H9 (cell line): Measurements from ENCODE around the gene RNF149. TPM values are rescaled to one million over a fixed set of nuclear protein-coding genes. Genes with fewer than 3 reads are reported as not detected.

Source experiments
- DNase-seq: peaks from one replicate; pipeline ENCODE4 v3.0.0-alpha.2; 2017
- H2AFZ ChIP-seq: one replicate; pipeline ENCODE4 v1.6.1; 2013; ENCODE audit warnings: mild to moderate bottlenecking, low read length, control low read depth, moderate library complexity
- H2AK5ac ChIP-seq: 2 replicates; pipeline ENCODE4 v1.6.1; 2013; ENCODE audit warnings: low read length, control low read depth, mixed read lengths; ENCODE audit not compliant: insufficient read length
- H2BK120ac ChIP-seq: one replicate; pipeline ENCODE4 v1.6.1; 2013; ENCODE audit warnings: low read depth, mild to moderate bottlenecking, low read length, control low read depth, inconsistent platforms; ENCODE audit not compliant: poor library complexity, severe bottlenecking
- H2BK12ac ChIP-seq: 2 replicates; pipeline ENCODE4 v1.6.1; 2013; ENCODE audit warnings: low read length, control low read depth, mixed read lengths, low read depth; ENCODE audit not compliant: insufficient read length
- H2BK15ac ChIP-seq: 2 replicates; pipeline ENCODE4 v1.6.1; 2013; ENCODE audit warnings: low read depth, low read length, control low read depth
- H2BK20ac ChIP-seq: one replicate; pipeline ENCODE4 v1.6.1; 2013; ENCODE audit warnings: low read depth, mild to moderate bottlenecking, low read length, control low read depth, inconsistent platforms; ENCODE audit not compliant: poor library complexity, severe bottlenecking
- H2BK5ac ChIP-seq: 2 replicates; pipeline ENCODE4 v1.6.1; 2013; ENCODE audit warnings: low read length, control low read depth, mixed read lengths; ENCODE audit not compliant: insufficient read length
- H3K14ac ChIP-seq: 2 replicates; pipeline ENCODE4 v1.6.1; 2013; ENCODE audit warnings: low read length, control low read depth; ENCODE audit not compliant: insufficient read depth
- H3K18ac ChIP-seq: 2 replicates; pipeline ENCODE4 v1.6.1; 2013; ENCODE audit warnings: low read depth, mild to moderate bottlenecking, mixed read lengths, low read length, control low read depth; ENCODE audit not compliant: insufficient read length
- H3K23ac ChIP-seq: 2 replicates; pipeline ENCODE4 v1.6.1; 2013; ENCODE audit warnings: low read length, control low read depth, mixed read lengths, low read depth; ENCODE audit not compliant: insufficient read length
- H3K23me2 ChIP-seq: 2 replicates; pipeline ENCODE4 v1.6.1; 2013; ENCODE audit warnings: low read depth, mild to moderate bottlenecking, mixed read lengths, low read length, control low read depth; ENCODE audit not compliant: insufficient read length, poor library complexity, severe bottlenecking
- H3K27ac ChIP-seq: 2 replicates; pipeline ENCODE4 v1.5.1; 2013; ENCODE audit warnings: low read length, control low read depth, mixed read lengths, low read depth; ENCODE audit not compliant: insufficient read length
- H3K27me3 ChIP-seq: 2 replicates; pipeline ENCODE4 v1.6.1; 2013; ENCODE audit warnings: low read length, control low read depth, inconsistent platforms; ENCODE audit not compliant: insufficient read depth
- H3K4ac ChIP-seq: 2 replicates; pipeline ENCODE4 v1.6.1; 2013; ENCODE audit warnings: low read depth, mild to moderate bottlenecking, control low read depth, inconsistent platforms, low read length, moderate library complexity
- H3K4me1 ChIP-seq: 2 replicates; pipeline ENCODE4 v1.6.1; 2013; ENCODE audit warnings: low read length, control low read depth, inconsistent platforms; ENCODE audit not compliant: insufficient read depth
- H3K4me2 ChIP-seq: 2 replicates; pipeline ENCODE4 v1.6.1; 2013; ENCODE audit warnings: low read length, control low read depth, mixed read lengths; ENCODE audit not compliant: insufficient read length, insufficient read depth
- H3K56ac ChIP-seq: 2 replicates; pipeline ENCODE4 v1.6.1; 2013; ENCODE audit warnings: low read depth, mild to moderate bottlenecking, mixed read lengths, low read length, control low read depth; ENCODE audit not compliant: insufficient read length
- H3K79me1 ChIP-seq: 2 replicates; pipeline ENCODE4 v1.6.1; 2013; ENCODE audit warnings: low read depth, mild to moderate bottlenecking, moderate library complexity, low read length, control low read depth, inconsistent platforms; ENCODE audit not compliant: insufficient read depth, poor library complexity, severe bottlenecking
- H3K79me2 ChIP-seq: 2 replicates; pipeline ENCODE4 v1.6.1; 2013; ENCODE audit warnings: low read length, control low read depth, inconsistent platforms; ENCODE audit not compliant: insufficient read depth
- H3K9ac ChIP-seq: 2 replicates; pipeline ENCODE4 v1.6.1; 2013; ENCODE audit warnings: low read length, control low read depth, mixed read lengths; ENCODE audit not compliant: insufficient read length; ENCODE audit errors: extremely low read depth
- H3K9me3 ChIP-seq: one replicate; pipeline ENCODE4 v1.6.1; 2013; ENCODE audit warnings: low read depth, low read length, inconsistent platforms; ENCODE audit not compliant: control insufficient read depth
- H3T11ph ChIP-seq: one replicate; pipeline ENCODE4 v1.6.1; 2013; ENCODE audit warnings: mild to moderate bottlenecking, low read length, control low read depth, inconsistent platforms
- H4K20me1 ChIP-seq: one replicate; pipeline ENCODE4 v1.6.1; 2013; ENCODE audit not compliant: control insufficient read depth, insufficient read length, insufficient read depth
- H4K5ac ChIP-seq: 2 replicates; pipeline ENCODE4 v1.6.1; 2013; ENCODE audit warnings: low read depth, mild to moderate bottlenecking, mixed read lengths, low read length, control low read depth; ENCODE audit not compliant: insufficient read length
- H4K8ac ChIP-seq: replicated peaks from 2 replicates; pipeline ENCODE4 v1.6.1; 2013; ENCODE audit warnings: low read length, control low read depth, mixed read lengths, low read depth; ENCODE audit not compliant: insufficient read length
- H4K91ac ChIP-seq: 2 replicates; pipeline ENCODE4 v1.6.1; 2013; ENCODE audit warnings: low read depth, mild to moderate bottlenecking, moderate library complexity, mixed read lengths, low read length, control low read depth; ENCODE audit not compliant: insufficient read length
- H3K27ac Mint-ChIP-seq, 3 experiments: 2 replicates in 2 of 3; 3 replicates in 1 of 3; pipeline ENCODE4 v1.8.0; 2020 to 2021; ENCODE audit warnings: mixed read lengths in 3 of 3, mild to moderate bottlenecking in 1 of 3, moderate library complexity in 1 of 3
- H3K27me3 Mint-ChIP-seq: 2 replicates; pipeline ENCODE4 v1.8.0; 2021; ENCODE audit warnings: low read depth, mild to moderate bottlenecking, moderate library complexity, mixed read lengths
- H3K36me3 Mint-ChIP-seq, 3 experiments: 2 replicates in 2 of 3; 3 replicates in 1 of 3; pipeline ENCODE4 v1.8.0; 2020 to 2021; ENCODE audit warnings: low read depth in 3 of 3, mixed read lengths in 3 of 3; ENCODE audit not compliant: insufficient read depth in 1 of 3
- H3K4me1 Mint-ChIP-seq, 2 experiments: 2 replicates each; pipeline ENCODE4 v1.8.0; 2020; ENCODE audit warnings: mixed read lengths in 2 of 2
- H3K4me3 Mint-ChIP-seq, 2 experiments: 2 replicates in 1 of 2; 3 replicates in 1 of 2; pipeline ENCODE4 v1.8.0; 2020 to 2021; ENCODE audit warnings: mild to moderate bottlenecking in 2 of 2, mixed read lengths in 2 of 2, moderate library complexity in 1 of 2
- H3K9me3 Mint-ChIP-seq, 2 experiments: 2 replicates in 1 of 2; 3 replicates in 1 of 2; pipeline ENCODE4 v1.8.0; 2020; ENCODE audit warnings: mild to moderate bottlenecking in 2 of 2, mixed read lengths in 2 of 2, moderate library complexity in 1 of 2
- CTCF ChIP-seq: fragments of 200-600 bp; sonication (generic); conservative IDR thresholded peaks from 3 replicates; pipeline ENCODE4 v1.8.0; 2021; ENCODE audit warnings: antibody characterized with exemption, mild to moderate bottlenecking
- WGBS: extraction: QIAGEN DNeasy Blood & Tissue Kit; methylation state at CpG from one replicate; pipeline ENCODE4 v1.1.7; 2013; ENCODE audit warnings: missing lambda C conversion rate, low lambda C conversion rate, mixed read lengths; ENCODE audit not compliant: insufficient read length; ENCODE audit errors: extremely low coverage; 5-methylcytosine and 5-hydroxymethylcytosine counted together
- total RNA-seq: library from RNA; stranded (reverse); gene quantifications from 2 replicates; pipeline ENCODE4 v1.2.1, GENCODE V29; 2021

The RNF149 gene
- total RNA-seq, 1 experiment from 2014 or later = 18.0 TPM

GRCh38 chr2:101295895-101296294 lies 12.6 kb downstream of the RNF149 start:
- Histone ChIP-seq H3K9ac (no peak overlapping the region), H3K27me3 (no peaks in the 10 kb centered on the region; the same call in 1 of the 2 replicates), H3K79me2 (peaks cover 8% of the 10 kb centered on the region; the same call in 1 of the 2 replicates), H3K9me3 (no peaks in the 10 kb centered on the region), H3K18ac (no peak overlapping the region), H4K8ac (no peak overlapping the region), H3K27ac (no peak overlapping the region), H4K91ac (no peak overlapping the region), H3K4me2 (no peak overlapping the region), H2BK15ac (no peak overlapping the region), H3K56ac (no peak overlapping the region), H4K5ac (no peak overlapping the region), H2BK12ac (no peak overlapping the region), H3K4ac (no peak overlapping the region), H3K23me2 (no peaks in the 10 kb centered on the region), H3T11ph (no peak overlapping the region), H2BK120ac (no peak overlapping the region), H3K14ac (no peak overlapping the region), H2BK20ac (no peak overlapping the region), H3K4me1 (no peaks in the 10 kb centered on the region), H3K23ac (no peak overlapping the region), H2AFZ (no peak overlapping the region), H2BK5ac (no peak overlapping the region), H3K79me1 (peaks cover 6% of the 10 kb centered on the region), H4K20me1 (no peaks in the 10 kb centered on the region), H2AK5ac (no peak overlapping the region)
- no peaks in the 10 kb centered on the region for H3K9me3 Mint-ChIP-seq
- H3K36me3 Mint-ChIP-seq = peaks cover 2 to 21% (median 19%) of the 10 kb centered on the region in 3 experiments; a peak in 6 of 7 replicates
- no CpG with 5 or more reads among the region's 2 CpGs for WGBS
- no peak overlapping the region for H3K27ac Mint-ChIP-seq
- H3K4me3 Mint-ChIP-seq = no peak overlapping the region
- no peak for TF ChIP-seq CTCF
- H3K4me1 Mint-ChIP-seq = peaks cover 4 to 9% of the 10 kb centered on the region in 2 experiments
- no peak for DNase-seq
- H3K27me3 Mint-ChIP-seq = no peaks in the 10 kb centered on the region
